Right lobe of liver (tissue), 6 donors: ENCODE data around the gene FNDC3B. TPM values are rescaled to one million over a fixed set of nuclear protein-coding genes. Genes with fewer than 3 reads are reported as not detected.

Experiments used
- ATAC-seq, 4 donors: fragments of 200-7000 bp; cut with Tn5 transposase; one replicate each; pipeline ENCODE4 v1.9.1; 2020; ENCODE audit warnings: mild to moderate bottlenecking in 4 of 4, moderate library complexity in 4 of 4
- DNase-seq, 3 donors: peaks; one replicate each; pipeline ENCODE4 v3.0.0-alpha.2; 2020
- H3K27ac ChIP-seq, 3 donors: fragments of 200-600 bp; one replicate each; pipeline ENCODE4 v1.8.0; 2022
- H3K27me3 ChIP-seq, 2 donors: fragments of 200-600 bp; one replicate each; pipeline ENCODE4 v1.8.0; 2022
- H3K36me3 ChIP-seq, 4 donors: fragments of 200-600 bp; sonication (generic) in 1 of 4; one replicate each; pipeline versions ENCODE4 v1.5.1 to v1.8.0; 2017 to 2022; ENCODE audit warnings: control low read depth in 1 of 4
- H3K4me1 ChIP-seq, 4 donors: fragments of 200-600 bp; sonication (generic) in 1 of 4; one replicate each; pipeline versions ENCODE4 v1.5.1 to v1.8.0; 2017 to 2022; ENCODE audit warnings: control low read depth in 1 of 4
- H3K4me3 ChIP-seq, 3 donors: fragments of 200-600 bp; one replicate each; pipeline ENCODE4 v1.8.0; 2022
- H3K9me3 ChIP-seq, 4 donors: fragments of 200-600 bp; sonication (generic) in 1 of 4; one replicate each; pipeline versions ENCODE4 v1.5.1 to v1.8.0; 2017 to 2022; ENCODE audit warnings: control low read depth in 1 of 4
- CTCF ChIP-seq, 4 donors: fragments of 200-600 bp in 3 of 4; fragments of 450-650 bp in 1 of 4; IDR thresholded peaks; one replicate each; pipeline versions ENCODE4 v1.5.1 to v1.8.0; 2016 to 2022; ENCODE audit warnings: antibody characterized with exemption in 4 of 4, mild to moderate bottlenecking in 2 of 4
- POLR2A ChIP-seq: fragments of 450-650 bp; IDR thresholded peaks from one replicate; pipeline ENCODE4 v1.6.1; 2017; ENCODE audit warnings: antibody characterized with exemption, mild to moderate bottlenecking
- WGBS: methylation state at CpG from one replicate; pipeline ENCODE4 v1.1.6; 2018; ENCODE audit warnings: low coverage, low lambda C conversion rate; ENCODE audit not compliant: insufficient coverage; ENCODE audit errors: missing lambda C conversion rate; 5-methylcytosine and 5-hydroxymethylcytosine counted together
- intact Hi-C, 2 donors: fragments of 100-400 bp; cut with DNase I; formaldehyde crosslinking; loops; one replicate each; pipeline versions ENCODE4 v1.11.2 to v1.14.1; 2022
- total RNA-seq, 6 experiments: library from RNA; depleted of rRNA in 2 of 6; stranded (reverse); fragments of >200 nt in 2 of 6; fragmentation: NEBNext Ultra II Directional in 3 of 6; extraction: Animal tissue kit (Norgen Biotek cat#: 25700) in 3 of 6; gene quantifications; one replicate each; pipeline versions ENCODE4 v1.1.0 to v1.2.4, GENCODE V29; 2016 to 2023
- donor health status: DM: no; HTN: yes; CAD: no.
- donor health status: DM: no; HTN: no; CAD: no.
- donor health status: DM: no; HTN: no; CAD: no.
- donor health status: DM: no; HTN: yes; CAD: no.
- donor health status: DM: no; HTN: yes; CAD: no.

The FNDC3B gene
- total RNA-seq, 6 experiments from 2014 or later = 40.2 to 184 (median 63.5) TPM

DNA sequence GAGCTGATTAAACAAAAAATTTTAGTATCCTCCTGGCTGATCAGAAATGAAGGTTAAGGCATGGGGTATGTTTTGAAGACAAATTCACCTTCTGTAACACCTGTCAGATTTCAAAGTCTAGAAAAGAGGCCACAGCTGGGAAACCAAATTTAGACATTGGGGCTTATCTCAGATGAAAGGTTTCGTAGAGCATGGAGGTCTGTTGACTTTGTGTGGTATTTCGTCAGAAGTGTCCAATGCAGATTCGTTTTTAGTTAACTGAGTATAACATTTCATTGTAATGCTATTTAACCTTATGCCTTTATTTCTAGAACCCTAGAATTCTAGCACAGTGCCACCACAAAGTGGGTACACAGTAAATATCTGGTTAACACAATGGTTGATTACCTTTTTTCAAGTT lies 61.7 kb downstream of the FNDC3B start:
- Histone ChIP-seq H3K9me3 (no peaks in the 10 kb centered on the region), H3K4me1 (peaks cover 0 to 80% (median 31%) of the 10 kb centered on the region in 4 donors), H3K27ac (peak overlapping the region; percentile 20 to 90 (median 58)), H3K36me3 (no peaks in the 10 kb centered on the region), H3K4me3 (no peak overlapping the region), H3K27me3 (no peaks in the 10 kb centered on the region)
- 19% methylated on average over 3 of the region's 3 CpGs for WGBS
- DNase-seq = no peak
- no peak for TF ChIP-seq CTCF (IDR thresholded peaks at IDR 0.05)
- no peak for TF ChIP-seq POLR2A
- intact Hi-C loops = no loop called here
- peak; percentile 37 to 67 (median 58) for ATAC-seq

GRCh38 chr3:172102123-172102882 lies 62.9 kb downstream of the FNDC3B start:
- no peak for TF ChIP-seq CTCF (IDR thresholded peaks at IDR 0.05)
- H3K4me3 ChIP-seq = no peak overlapping the region
- WGBS = 30% methylated on average over 5 of the region's 5 CpGs
- DNase-seq (peak in 2 of 3 donors; percentile 42 to 78), ATAC-seq (peak; percentile 60 to 82 (median 68))
- H3K4me1 ChIP-seq = peaks cover 0 to 70% (median 27%) of the 10 kb centered on the region in 4 donors
- no peaks in the 10 kb centered on the region for H3K9me3 ChIP-seq
- H3K36me3 ChIP-seq = no peaks in the 10 kb centered on the region
- peak overlapping the region; percentile 20 to 90 (median 58) for H3K27ac ChIP-seq
- no peaks in the 10 kb centered on the region for H3K27me3 ChIP-seq
- intact Hi-C loops = no loop called here

GRCh38 chr3:172102883-172103310 lies 63.5 kb downstream of the FNDC3B start:
- TF ChIP-seq POLR2A (no peak), CTCF (IDR thresholded peaks at IDR 0.05) (no peak)
- Histone ChIP-seq H3K27ac (peak overlapping the region; percentile 20 to 90 (median 58)), H3K9me3 (no peaks in the 10 kb centered on the region), H3K4me3 (no peak overlapping the region), H3K4me1 (peaks cover 0 to 65% (median 24%) of the 10 kb centered on the region in 4 donors), H3K27me3 (no peaks in the 10 kb centered on the region), H3K36me3 (no peaks in the 10 kb centered on the region)
- intact Hi-C loops = no loop called here
- no peak for DNase-seq
- WGBS = 18% methylated on average over 3 of the region's 3 CpGs
- ATAC-seq = peak; percentile 42 to 57 (median 46)

DNA sequence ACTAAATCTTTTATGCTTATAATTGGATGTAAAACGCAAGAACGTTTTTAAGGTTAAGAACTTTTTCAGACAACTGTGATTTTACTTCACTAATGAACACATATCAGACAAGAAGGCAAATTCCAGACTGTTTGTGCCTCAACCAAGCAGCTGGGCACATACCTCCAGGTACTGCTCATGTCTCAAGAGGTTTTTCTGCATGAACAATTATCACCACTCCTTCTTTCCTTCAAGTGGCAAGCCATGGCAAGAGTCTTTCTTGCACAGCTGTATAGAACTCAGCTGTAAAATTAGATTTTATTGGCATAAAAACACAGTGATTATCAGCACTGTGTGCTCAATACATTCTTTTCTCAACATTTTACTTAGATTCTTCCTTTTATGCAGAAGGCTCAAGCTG lies 64.3 kb downstream of the FNDC3B start:
- Histone ChIP-seq H3K27me3 (no peaks in the 10 kb centered on the region), H3K27ac (peak overlapping the region in 2 of 3 donors; percentile 52 to 90), H3K9me3 (no peaks in the 10 kb centered on the region), H3K36me3 (peaks cover 0 to 4% (median 0%) of the 10 kb centered on the region in 4 donors), H3K4me3 (no peak overlapping the region), H3K4me1 (peaks cover 0 to 62% (median 20%) of the 10 kb centered on the region in 4 donors)
- DNase-seq (no peak), ATAC-seq (no peak)
- WGBS = 65% methylated on average over 2 of the region's 2 CpGs
- TF ChIP-seq POLR2A (no peak), CTCF (IDR thresholded peaks at IDR 0.05) (no peak)
- intact Hi-C loops = no loop called here
